NT2/D1 (cell line): Measurements from ENCODE around the gene OR52D1.

ENCODE experiments used
- DNase-seq: peaks from one replicate; pipeline ENCODE4 v3.0.0-alpha.2; 2011; ENCODE audit warnings: low read depth, low spot score
- H3K27me3 ChIP-seq: 2 replicates; pipeline ENCODE4 v1.6.0; 2011; ENCODE audit warnings: mild to moderate bottlenecking; ENCODE audit not compliant: insufficient read length, insufficient read depth
- H3K36me3 ChIP-seq: 2 replicates; pipeline ENCODE4 v1.6.1; 2011; ENCODE audit warnings: mild to moderate bottlenecking, low read length, mixed read lengths; ENCODE audit not compliant: insufficient read depth, insufficient read length
- H3K4me1 ChIP-seq: 2 replicates; pipeline ENCODE4 v1.5.1; 2011; ENCODE audit not compliant: insufficient read depth, insufficient read length
- H3K4me3 ChIP-seq: 2 replicates; pipeline ENCODE4 v1.5.1; 2011; ENCODE audit warnings: low read depth; ENCODE audit not compliant: insufficient read length
- H3K9ac ChIP-seq: 2 replicates; pipeline ENCODE4 v1.6.0; 2011; ENCODE audit warnings: low read depth; ENCODE audit not compliant: insufficient read length
- H3K9me3 ChIP-seq: 2 replicates; pipeline ENCODE4 v1.5.1; 2011; ENCODE audit warnings: mild to moderate bottlenecking, low read length; ENCODE audit not compliant: insufficient read depth
- SUZ12 ChIP-seq: IDR thresholded peaks from 2 replicates; pipeline ENCODE4 v1.6.1; 2011; ENCODE audit not compliant: insufficient read length, insufficient read depth; ENCODE audit errors: extremely low read depth
- YY1 ChIP-seq: IDR thresholded peaks from 2 replicates; pipeline ENCODE4 v1.6.1; 2011; ENCODE audit not compliant: insufficient read length, insufficient read depth
- ZNF274 ChIP-seq: IDR thresholded peaks from 2 replicates; pipeline ENCODE4 v1.6.1; 2011; ENCODE audit warnings: mild to moderate bottlenecking, low read depth, low read length

Gene OR52D1

DNA sequence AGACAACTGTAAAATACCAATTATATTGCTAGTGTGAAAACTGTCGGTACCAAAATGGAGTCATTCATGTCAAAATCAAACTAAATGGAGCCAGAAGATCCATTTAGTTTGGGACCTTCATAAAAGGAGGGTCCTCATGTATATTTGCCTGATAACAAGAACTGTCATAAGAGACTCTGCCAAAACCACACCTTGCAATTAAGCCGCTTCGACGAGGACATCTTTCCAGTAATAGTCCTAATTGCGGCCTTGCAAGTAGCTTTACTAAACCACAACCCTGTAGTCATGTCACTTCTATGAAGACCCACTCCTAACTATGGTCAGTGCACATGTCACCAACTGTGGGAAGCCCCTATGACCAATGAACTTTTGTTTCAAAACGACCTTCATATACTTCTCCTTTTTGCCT is 11.9 kb downstream of the OR52D1 start:
- Histone ChIP-seq H3K4me3 (no peak overlapping the region), H3K9ac (no peak overlapping the region), H3K36me3 (no peaks in the 10 kb centered on the region), H3K4me1 (no peaks in the 10 kb centered on the region), H3K9me3 (no peaks in the 10 kb centered on the region), H3K27me3 (no peaks in the 10 kb centered on the region)
- no peak for TF ChIP-seq YY1
- no peak for TF ChIP-seq ZNF274
- TF ChIP-seq SUZ12, result no peak
- DNase-seq, result no peak

DNA sequence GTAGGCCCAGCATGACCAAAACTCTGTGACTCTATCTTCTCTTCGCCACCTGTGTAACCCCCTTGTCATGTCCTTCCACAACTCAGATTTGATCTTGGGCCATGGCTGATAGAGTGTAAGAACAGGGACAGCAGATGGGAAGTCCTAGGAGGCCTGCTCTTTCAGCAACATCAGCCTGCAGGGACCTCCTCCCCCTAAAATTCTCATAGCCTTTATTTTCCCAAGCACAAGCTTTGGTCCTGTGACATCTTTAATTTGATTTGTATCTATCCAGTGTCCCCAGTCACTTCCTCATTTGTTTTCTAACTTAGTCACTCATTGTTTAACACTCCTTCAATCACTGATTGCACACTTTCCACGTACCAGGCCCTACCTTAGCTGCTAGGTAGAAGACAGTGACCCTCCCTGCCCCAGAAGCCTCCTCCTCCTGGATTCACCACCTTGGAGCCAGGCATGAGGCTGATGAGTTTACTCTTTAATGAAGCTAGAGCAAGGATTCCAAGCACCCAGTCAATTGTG is 16.0 kb downstream of the OR52D1 start:
- TF ChIP-seq SUZ12 (no peak), ZNF274 (no peak), YY1 (no peak)
- H3K9me3 ChIP-seq, result no peaks in the 10 kb centered on the region
- no peak overlapping the region for H3K4me3 ChIP-seq
- H3K36me3 ChIP-seq, result no peaks in the 10 kb centered on the region
- H3K4me1 ChIP-seq, result no peaks in the 10 kb centered on the region
- no peaks in the 10 kb centered on the region for H3K27me3 ChIP-seq
- no peak for DNase-seq
- H3K9ac ChIP-seq, result no peak overlapping the region

DNA sequence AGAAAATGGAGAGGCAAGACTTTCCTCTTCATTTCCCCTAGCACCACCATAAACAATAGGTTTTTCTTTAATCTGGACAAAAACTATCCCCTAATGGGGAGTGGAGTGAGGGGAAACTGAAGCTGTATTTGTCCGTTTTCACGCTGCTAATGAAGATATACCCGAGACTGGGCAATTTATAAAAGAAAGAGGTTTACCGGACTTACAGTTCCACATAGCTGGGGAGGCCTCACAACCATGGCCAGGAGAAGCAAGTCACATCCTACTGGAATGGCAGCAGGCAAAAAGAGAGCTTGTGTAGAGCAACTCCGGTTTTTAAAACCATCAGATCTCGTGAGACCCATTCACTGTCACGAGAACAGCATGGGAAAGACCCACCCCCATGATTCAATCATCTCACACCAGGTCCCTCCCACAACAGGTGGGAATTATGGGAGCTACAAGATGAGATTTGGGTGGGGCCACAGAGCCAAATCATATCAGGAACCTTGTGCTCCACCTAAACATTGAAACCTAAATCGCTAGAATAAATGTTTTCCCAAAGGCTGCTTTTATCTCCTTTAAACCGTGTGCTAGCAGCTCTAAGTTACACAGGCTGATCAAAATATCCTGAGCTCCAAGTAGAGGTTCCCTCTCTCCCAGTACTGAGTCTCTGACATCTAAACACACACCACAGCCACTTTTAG is 17.0 kb downstream of the OR52D1 start:
- Histone ChIP-seq H3K4me1 (no peaks in the 10 kb centered on the region), H3K27me3 (no peaks in the 10 kb centered on the region), H3K4me3 (no peak overlapping the region), H3K9me3 (no peaks in the 10 kb centered on the region), H3K9ac (no peak overlapping the region), H3K36me3 (no peaks in the 10 kb centered on the region)
- no peak for DNase-seq
- TF ChIP-seq YY1 (no peak), SUZ12 (no peak), ZNF274 (no peak)

DNA sequence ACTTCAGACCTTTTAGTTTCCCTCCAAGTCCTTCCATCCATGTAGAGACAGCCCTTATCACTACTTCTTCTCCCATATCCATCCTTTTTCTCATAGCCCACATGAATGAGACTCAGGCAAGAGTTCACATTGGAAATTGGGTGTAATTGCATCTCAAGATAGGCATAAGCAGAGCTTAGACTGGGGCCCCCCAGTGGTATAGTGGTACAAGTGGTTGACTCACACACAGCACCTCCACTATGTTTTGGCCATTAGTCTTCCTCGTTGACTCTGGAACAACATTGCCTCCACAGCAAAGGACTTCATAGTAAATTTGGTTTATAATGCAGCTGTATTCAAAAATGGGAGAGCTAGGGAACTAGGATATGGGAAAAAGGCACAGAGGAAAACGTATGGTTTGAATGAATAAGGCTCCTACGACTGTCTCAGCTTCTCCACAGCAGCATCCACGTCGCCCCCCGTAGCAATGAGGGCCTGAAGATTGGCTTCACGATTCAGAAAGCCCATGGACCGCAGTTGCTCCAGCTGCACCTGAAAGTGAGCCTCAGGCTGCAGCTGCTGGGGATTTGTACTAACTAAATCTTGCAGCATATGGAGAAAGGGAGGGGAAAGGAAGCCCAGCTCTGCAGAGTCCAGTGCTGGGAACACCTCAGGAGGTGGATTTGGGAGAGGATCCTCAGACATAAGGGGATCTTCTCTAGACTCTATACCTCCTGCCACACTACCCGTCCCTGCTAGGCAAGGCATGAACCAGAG is 18.9 kb downstream of the OR52D1 start:
- Histone ChIP-seq H3K9me3 (no peaks in the 10 kb centered on the region), H3K4me1 (no peaks in the 10 kb centered on the region), H3K36me3 (no peaks in the 10 kb centered on the region), H3K27me3 (no peaks in the 10 kb centered on the region), H3K9ac (no peak overlapping the region), H3K4me3 (no peak overlapping the region)
- no peak for DNase-seq
- no peak for TF ChIP-seq SUZ12
- no peak for TF ChIP-seq ZNF274
- TF ChIP-seq YY1, result no peak

DNA sequence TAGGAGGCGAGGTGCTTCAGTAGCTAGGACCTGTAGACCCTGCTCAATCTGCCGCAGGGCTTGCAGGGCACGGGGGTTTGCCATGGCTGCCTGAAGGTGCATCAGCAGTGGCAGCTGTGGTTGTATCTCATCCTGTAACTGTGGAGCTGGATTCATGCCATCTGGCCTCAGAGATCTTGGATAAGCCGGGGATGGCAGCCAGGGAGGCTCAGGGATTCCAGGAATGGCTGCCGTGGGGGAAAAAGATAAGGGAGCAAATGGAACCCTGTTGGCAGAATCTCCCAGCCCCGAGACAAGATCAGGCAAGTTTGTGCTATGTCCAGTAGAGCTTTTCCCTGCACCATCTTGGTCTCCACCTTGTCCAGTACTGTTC is 19.4 kb downstream of the OR52D1 start:
- H3K9ac ChIP-seq, result no peak overlapping the region
- H3K4me3 ChIP-seq, result no peak overlapping the region
- no peaks in the 10 kb centered on the region for H3K4me1 ChIP-seq
- H3K27me3 ChIP-seq, result no peaks in the 10 kb centered on the region
- TF ChIP-seq SUZ12 (no peak), YY1 (no peak), ZNF274 (no peak)
- no peaks in the 10 kb centered on the region for H3K36me3 ChIP-seq
- no peak for DNase-seq
- no peaks in the 10 kb centered on the region for H3K9me3 ChIP-seq

DNA sequence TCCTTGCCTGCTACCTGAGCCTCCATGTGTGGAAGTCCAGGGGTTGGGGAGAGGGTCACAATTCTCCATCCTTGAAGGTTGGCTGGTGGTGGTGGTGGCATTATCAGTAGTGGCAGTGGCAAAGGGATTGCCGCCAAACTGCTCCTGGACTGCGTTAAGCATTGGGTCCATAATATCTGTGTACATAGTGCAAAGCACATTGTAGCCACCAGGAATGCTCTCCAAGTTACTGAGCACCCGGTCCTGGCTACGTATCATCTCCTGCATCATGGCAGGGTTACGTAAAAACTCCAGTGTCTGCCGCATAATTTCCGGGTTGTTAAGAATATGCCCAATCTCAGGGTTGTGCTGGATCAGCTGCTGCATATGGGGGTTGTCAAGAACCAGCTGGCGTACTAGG is 20.1 kb downstream of the OR52D1 start:
- Histone ChIP-seq H3K9ac (no peak overlapping the region), H3K36me3 (no peaks in the 10 kb centered on the region), H3K9me3 (no peaks in the 10 kb centered on the region), H3K4me3 (no peak overlapping the region), H3K4me1 (no peaks in the 10 kb centered on the region), H3K27me3 (no peaks in the 10 kb centered on the region)
- no peak for DNase-seq
- no peak for TF ChIP-seq SUZ12
- TF ChIP-seq ZNF274, result no peak
- no peak for TF ChIP-seq YY1

DNA sequence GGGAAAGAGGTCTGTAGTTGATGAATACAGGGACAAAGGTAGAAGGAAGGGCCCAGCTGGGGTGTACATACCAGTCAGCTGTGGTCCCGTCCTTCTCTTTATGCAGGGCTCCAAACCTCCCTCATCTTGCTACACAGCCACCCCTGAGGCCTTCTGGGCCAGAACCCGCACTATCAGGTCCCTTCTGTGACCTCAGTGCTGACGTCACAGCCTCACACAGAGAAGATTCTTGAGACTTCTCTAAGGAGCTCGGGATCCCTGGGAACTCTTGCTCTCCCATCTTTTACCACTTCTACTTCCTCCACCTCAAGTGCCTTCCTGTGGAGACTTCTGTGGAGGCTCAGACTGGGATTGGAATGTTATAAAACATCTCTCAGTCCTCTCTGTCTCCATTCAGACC is 21.3 kb downstream of the OR52D1 start, which contains the start of gene UBQLN3:
UBQLN3 (minus strand) TSS at position 155 of the 400 bp plus-strand sequence. CDS start 399 bp downstream, outside the sequence.
- no peak within 1 kb of the TSS for H3K4me3 ChIP-seq
- no peaks in the 10 kb centered on the region for H3K36me3 ChIP-seq
- DNase-seq, result no peak
- H3K9ac ChIP-seq, result no peak within 1 kb of the TSS
- H3K4me1 ChIP-seq, result no peaks in the 10 kb centered on the region
- TF ChIP-seq ZNF274 (no peak), YY1 (no peak), SUZ12 (no peak)
- no peaks in the 10 kb centered on the region for H3K9me3 ChIP-seq
- H3K27me3 ChIP-seq, result no peaks in the 10 kb centered on the region
